Choroid plexus epithelial cell (primary cell): ENCODE measurements around the gene MMP15.

Experiments
- DNase-seq: peaks from one replicate; pipeline ENCODE4 v3.0.0-alpha.2; 2010; ENCODE audit warnings: low read depth
- H3K4me3 ChIP-seq: 2 replicates; pipeline ENCODE4 v1.5.1; 2011; ENCODE audit warnings: low read depth, mild to moderate bottlenecking, control low read depth, low read length, moderate library complexity
- CTCF ChIP-seq: conservative IDR thresholded peaks from 2 replicates; pipeline ENCODE4 v1.5.1; 2011; ENCODE audit warnings: low read depth, mild to moderate bottlenecking, control low read depth, inconsistent platforms, low read length, moderate library complexity

The MMP15 gene

GRCh38 chr16:58046936-58047335, 21.4 kb downstream of the MMP15 start:
- DNase-seq, result no peak
- no peak for TF ChIP-seq CTCF
- H3K4me3 ChIP-seq, result no peak overlapping the region

GRCh38 chr16:58047557-58048348, 22.2 kb downstream of the MMP15 start:
- no peak for DNase-seq
- no peak for TF ChIP-seq CTCF
- no peak overlapping the region for H3K4me3 ChIP-seq

GRCh38 chr16:58048494-58049231, 23.1 kb downstream of the MMP15 start:
- TF ChIP-seq CTCF, result no peak
- DNase-seq, result no peak

GRCh38 chr16:58049232-58050185, 24.0 kb downstream of the MMP15 start:
- no peak for DNase-seq
- TF ChIP-seq CTCF, result no peak
- no peak overlapping the region for H3K4me3 ChIP-seq

More at GRCh38 chr16:58048494-58049231, 23.1 kb downstream of the MMP15 start:
- H3K4me3 ChIP-seq, result no peak overlapping the region

GRCh38 chr16:58051296-58051695, 25.7 kb downstream of the MMP15 start:
- no peak overlapping the region for H3K4me3 ChIP-seq
- DNase-seq, result no peak
- no peak for TF ChIP-seq CTCF

GRCh38 chr16:58051821-58052603, 26.5 kb downstream of the MMP15 start:
- no peak overlapping the region for H3K4me3 ChIP-seq
- DNase-seq, result no peak
- no peak for TF ChIP-seq CTCF
